Astrocyte of the cerebellum (primary cell): ENCODE results near the gene CLTCL1.

Experiments used
- DNase-seq: peaks from one replicate; pipeline ENCODE4 v3.0.0-alpha.2; 2011; ENCODE audit warnings: low read depth
- H3K4me3 ChIP-seq: 2 replicates; pipeline ENCODE4 v1.5.1; 2011; ENCODE audit warnings: mild to moderate bottlenecking, low read depth, low read length, moderate library complexity
- CTCF ChIP-seq: IDR thresholded peaks from 2 replicates; pipeline ENCODE4 v1.5.1; 2012; ENCODE audit warnings: low read length, low read depth, moderate library complexity, mild to moderate bottlenecking; ENCODE audit errors: missing control alignments
- in situ Hi-C: cut with HindIII; loops from 2 replicates; pipeline ENCODE4 v1.10.0; 2017; ENCODE audit warnings: low sequenced_read_pairs

Gene CLTCL1

GRCh38 chr22:19244600-19245352 is 46.7 kb downstream of the CLTCL1 start:
- DNase-seq: no peak
- TF ChIP-seq CTCF: no peak
- in situ Hi-C loops: no loop called here
- no peak overlapping the region for H3K4me3 ChIP-seq

GRCh38 chr22:19242699-19243098 is 48.8 kb downstream of the CLTCL1 start:
- no peak for DNase-seq
- no peak for TF ChIP-seq CTCF
- in situ Hi-C loops: no loop called here
- no peak overlapping the region for H3K4me3 ChIP-seq

- in situ Hi-C loops: no loop called here
- H3K4me3 ChIP-seq: no peak overlapping the region
- DNase-seq: no peak
- no peak for TF ChIP-seq CTCF
Measured at GRCh38 chr22:19241593-19241906, 50.0 kb downstream of the CLTCL1 start.

GRCh38 chr22:19240813-19241592 is 50.5 kb downstream of the CLTCL1 start:
- in situ Hi-C loops: no loop called here
- H3K4me3 ChIP-seq: no peak overlapping the region
- no peak for TF ChIP-seq CTCF
- DNase-seq: no peak

- TF ChIP-seq CTCF: no peak
- in situ Hi-C loops: no loop called here
- no peak for DNase-seq
- H3K4me3 ChIP-seq: no peak overlapping the region
Measured at GRCh38 chr22:19239464-19239863, 52.1 kb downstream of the CLTCL1 start.

GRCh38 chr22:19238900-19239299 is 52.6 kb downstream of the CLTCL1 start:
- no peak for DNase-seq
- in situ Hi-C loops: no loop called here
- no peak for TF ChIP-seq CTCF
- no peak overlapping the region for H3K4me3 ChIP-seq
